Testis (tissue), 3 donors: ENCODE results near the gene UBE2D4. TPM values are rescaled to one million over a fixed set of nuclear protein-coding genes. Genes with fewer than 3 reads are reported as not detected.

Experiments used
- DNase-seq: peaks from one replicate; pipeline ENCODE4 v3.0.0-alpha.2; 2019
- H3K27ac ChIP-seq, 2 donors: fragments of 200-600 bp; sonication (generic); one replicate each; pipeline ENCODE4 v1.5.1; 2019
- H3K27me3 ChIP-seq: fragments of 200-600 bp; sonication (generic); one replicate; pipeline ENCODE4 v1.5.1; 2019
- H3K36me3 ChIP-seq: fragments of 200-600 bp; sonication (generic); one replicate; pipeline ENCODE4 v1.5.1; 2017; ENCODE audit warnings: low read depth; ENCODE audit errors: missing control alignments
- H3K4me1 ChIP-seq: fragments of 200-600 bp; sonication (generic); one replicate; pipeline ENCODE4 v1.5.1; 2019
- H3K4me3 ChIP-seq, 2 donors: fragments of 200-600 bp; sonication (generic); one replicate each; pipeline ENCODE4 v1.5.1; 2017 to 2019
- H3K9me3 ChIP-seq: fragments of 200-600 bp; sonication (generic); one replicate; pipeline ENCODE4 v1.5.1; 2017
- POLR2A ChIP-seq: fragments of 450-650 bp; IDR thresholded peaks from one replicate; pipeline ENCODE4 v1.6.1; 2017; ENCODE audit warnings: antibody characterized with exemption, mild to moderate bottlenecking, moderate library complexity
- WGBS, 2 donors: methylation state at CpG; one replicate each; pipeline ENCODE4 v1.1.5; 2018; 5-methylcytosine and 5-hydroxymethylcytosine counted together
- intact Hi-C: fragments of 100-400 bp; cut with DNase I; formaldehyde crosslinking; loops from one replicate; pipeline ENCODE4 v1.15.1; 2023; ENCODE audit warnings: low total_unique reads
- polyA plus RNA-seq: library from polyadenylated mRNA; stranded (reverse); fragments of 350-450 nt; fragmentation: Illumina TruSeq; extraction: RNeasy Lipid Tissue Mini Kit (QIAGEN cat#74804); gene quantifications from one replicate; pipeline ENCODE4 v1.2.3, GENCODE V29; 2014; ENCODE audit warnings: low read depth, low replicate concordance; ENCODE audit not compliant: insufficient read depth
- total RNA-seq, 2 donors: library from RNA; depleted of rRNA; stranded (reverse); fragments of >200 nt; gene quantifications; one replicate each; pipeline ENCODE4 v1.2.3, GENCODE V29; 2016
- TF ChIP-seq, protein P1 (sequence below), 3 experiments: fragments of 450-650 bp in 2 of 3; fragments of 200-600 bp in 1 of 3; sonication (generic) in 1 of 3; IDR thresholded peaks; one replicate each; pipeline ENCODE4 v1.5.1; 2016 to 2019; ENCODE audit warnings: antibody characterized with exemption in 3 of 3, mild to moderate bottlenecking in 2 of 3, moderate library complexity in 1 of 3

The UBE2D4 gene
- total and polyA plus RNA-seq, 3 donors from 2014 or later: 15.8 to 18.6 (median 18.3) TPM

- no peak for DNase-seq
- 0 to 1% methylated on average over 4 to 6 of the region's 6 CpGs for WGBS, 2 donors
- peak overlapping the region; percentile 74 to 76 for H3K4me3 ChIP-seq
- H3K9me3 ChIP-seq: no peaks in the 10 kb centered on the region
- H3K4me1 ChIP-seq: peaks cover 11% of the 10 kb centered on the region
- no peaks in the 10 kb centered on the region for H3K36me3 ChIP-seq
- TF ChIP-seq POLR2A: no peak
- TF ChIP-seq, protein P1, sequence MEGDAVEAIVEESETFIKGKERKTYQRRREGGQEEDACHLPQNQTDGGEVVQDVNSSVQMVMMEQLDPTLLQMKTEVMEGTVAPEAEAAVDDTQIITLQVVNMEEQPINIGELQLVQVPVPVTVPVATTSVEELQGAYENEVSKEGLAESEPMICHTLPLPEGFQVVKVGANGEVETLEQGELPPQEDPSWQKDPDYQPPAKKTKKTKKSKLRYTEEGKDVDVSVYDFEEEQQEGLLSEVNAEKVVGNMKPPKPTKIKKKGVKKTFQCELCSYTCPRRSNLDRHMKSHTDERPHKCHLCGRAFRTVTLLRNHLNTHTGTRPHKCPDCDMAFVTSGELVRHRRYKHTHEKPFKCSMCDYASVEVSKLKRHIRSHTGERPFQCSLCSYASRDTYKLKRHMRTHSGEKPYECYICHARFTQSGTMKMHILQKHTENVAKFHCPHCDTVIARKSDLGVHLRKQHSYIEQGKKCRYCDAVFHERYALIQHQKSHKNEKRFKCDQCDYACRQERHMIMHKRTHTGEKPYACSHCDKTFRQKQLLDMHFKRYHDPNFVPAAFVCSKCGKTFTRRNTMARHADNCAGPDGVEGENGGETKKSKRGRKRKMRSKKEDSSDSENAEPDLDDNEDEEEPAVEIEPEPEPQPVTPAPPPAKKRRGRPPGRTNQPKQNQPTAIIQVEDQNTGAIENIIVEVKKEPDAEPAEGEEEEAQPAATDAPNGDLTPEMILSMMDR (IDR thresholded peaks at IDR 0.05): no peak
- H3K27ac ChIP-seq: peak overlapping the region; percentile 90 to 97
- no peaks in the 10 kb centered on the region for H3K27me3 ChIP-seq
- intact Hi-C loops: no loop called here
Measured at GRCh38 chr7:43926798-43927123, 525 bp downstream of the UBE2D4 start.

DNA sequence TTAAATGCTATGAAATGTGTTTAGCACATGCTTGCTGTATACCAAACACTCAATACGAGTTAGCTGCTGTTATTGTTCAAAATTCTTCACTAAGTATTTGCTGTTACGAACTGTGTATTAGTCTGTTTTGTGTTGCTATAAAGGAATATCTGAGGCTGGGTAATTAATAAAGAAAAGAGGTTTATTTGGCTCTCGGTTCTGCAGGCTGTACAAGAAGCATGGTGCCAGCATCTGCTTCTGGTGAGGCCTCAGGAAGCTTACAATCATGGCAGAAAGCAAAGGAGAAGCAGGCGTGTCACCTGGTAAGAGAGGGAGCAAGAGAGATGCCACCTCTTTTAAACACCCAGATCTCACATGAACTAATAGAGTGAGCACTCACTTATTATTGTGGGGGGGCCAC, 1.6 kb downstream of the UBE2D4 start:
- Histone ChIP-seq H3K27me3 (no peaks in the 10 kb centered on the region), H3K4me1 (peaks cover 11% of the 10 kb centered on the region), H3K4me3 (no peak overlapping the region), H3K36me3 (no peaks in the 10 kb centered on the region), H3K9me3 (no peaks in the 10 kb centered on the region), H3K27ac (no peak overlapping the region)
- intact Hi-C loops: no loop called here
- DNase-seq: no peak
- WGBS, 2 donors: 91 to 93% methylated on average over 4 of the region's 4 CpGs
- TF ChIP-seq POLR2A: no peak
- TF ChIP-seq, protein P1 (IDR thresholded peaks at IDR 0.05): no peak

DNA sequence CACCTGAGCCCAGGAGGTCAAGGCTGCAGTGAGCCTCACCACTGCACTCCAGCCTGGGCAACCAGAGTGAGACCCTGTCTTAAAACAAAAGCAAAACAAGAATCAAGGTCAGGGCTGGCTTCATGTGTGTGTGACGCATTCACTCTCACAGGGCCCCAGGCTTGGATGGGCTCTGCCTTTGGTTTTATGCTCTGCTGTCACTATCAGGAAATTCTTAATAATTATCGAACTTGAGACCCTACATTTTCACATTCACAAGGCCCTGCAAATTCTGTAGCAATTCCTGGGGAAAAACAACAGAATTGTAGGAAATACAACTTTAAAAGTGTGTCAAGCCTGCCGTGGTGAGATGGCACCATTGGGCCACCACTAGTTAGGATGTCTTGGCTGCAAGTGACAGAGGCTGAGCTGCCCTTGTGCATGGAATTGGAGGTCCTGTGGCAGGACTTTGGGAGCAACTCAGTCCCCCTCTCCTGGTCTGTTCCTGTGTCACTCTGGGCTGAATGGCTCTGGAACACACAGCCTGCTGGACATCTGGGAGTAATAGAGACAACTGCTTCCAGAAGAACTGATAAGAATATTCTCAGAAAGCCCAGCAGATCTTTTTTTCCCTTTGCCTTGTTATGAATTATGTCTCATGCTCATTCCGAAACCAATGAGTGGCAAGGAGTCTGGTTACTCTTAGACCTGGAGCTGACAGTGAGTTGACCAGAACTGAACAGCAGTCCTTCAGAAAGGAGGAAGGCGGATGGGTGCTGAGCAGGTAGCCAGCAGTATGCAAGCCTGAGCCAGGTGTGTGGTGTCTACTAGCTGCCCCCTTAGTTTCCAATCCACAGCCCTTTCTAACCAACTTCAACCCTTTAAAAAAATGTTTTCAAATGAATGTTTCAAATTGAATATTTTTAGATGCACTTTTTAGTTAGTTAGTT, 3.6 kb downstream of the UBE2D4 start:
- Histone ChIP-seq H3K27me3 (no peaks in the 10 kb centered on the region), H3K27ac (no peak overlapping the region), H3K4me3 (no peak overlapping the region), H3K9me3 (no peaks in the 10 kb centered on the region), H3K36me3 (no peaks in the 10 kb centered on the region), H3K4me1 (peaks cover 11% of the 10 kb centered on the region)
- 97 to 98% methylated on average over 5 of the region's 5 CpGs for WGBS, 2 donors
- intact Hi-C loops: no loop called here
- DNase-seq: no peak
- TF ChIP-seq POLR2A: no peak
- TF ChIP-seq, protein P1 (IDR thresholded peaks at IDR 0.05): no peak

- Histone ChIP-seq H3K9me3 (no peaks in the 10 kb centered on the region), H3K4me3 (no peak overlapping the region), H3K27ac (no peak overlapping the region), H3K27me3 (no peaks in the 10 kb centered on the region), H3K4me1 (peaks cover 6% of the 10 kb centered on the region), H3K36me3 (no peaks in the 10 kb centered on the region)
- intact Hi-C loops: no loop called here
- 88 to 92% methylated on average over 7 of the region's 7 CpGs for WGBS, 2 donors
- no peak for DNase-seq
- TF ChIP-seq POLR2A: no peak
- TF ChIP-seq, protein P1 (IDR thresholded peaks at IDR 0.05): no peak
Measured at GRCh38 chr7:43931346-43931745, 5.1 kb downstream of the UBE2D4 start.
